Activated naive CD4-positive, alpha-beta T cell treated with Interleukin-2 at 50 U/mL for 16 hours (primary cell): ENCODE measurements around the gene SLC16A4.
"Not testable (repeated sequence)": the region's sequence is repeated elsewhere in the genome, so short reads cannot be mapped to it uniquely, and the experiment has no call there.

Source experiments
- DNase-seq: peaks from one replicate; pipeline ENCODE4 v3.0.0-alpha.2; 2020

The SLC16A4 gene

GRCh38 chr1:110390692-110391245, at the start of gene SLC16A4:
Gene SLC16A4, minus strand, starts transcription at chr1:110391026. Its CDS starts 1,703 bp downstream, at chr1:110389323.
- no peak for DNase-seq

GRCh38 chr1:110439873-110440272, 49.0 kb upstream of the SLC16A4 start:
- not testable (repeated sequence) for DNase-seq

GRCh38 chr1:110438893-110439292, 48.1 kb upstream of the SLC16A4 start:
- no peak for DNase-seq

- not testable (repeated sequence) for DNase-seq
Observed at GRCh38 chr1:110437645-110438299, 46.9 kb upstream of the SLC16A4 start.

GRCh38 chr1:110436635-110437034, 45.8 kb upstream of the SLC16A4 start:
- no peak for DNase-seq

- no peak for DNase-seq
Observed at GRCh38 chr1:110434946-110435345, 44.1 kb upstream of the SLC16A4 start.

- DNase-seq: no peak
Observed at GRCh38 chr1:110433803-110434202, 43.0 kb upstream of the SLC16A4 start.

GRCh38 chr1:110433213-110433612, 42.4 kb upstream of the SLC16A4 start:
- no peak for DNase-seq

- DNase-seq: no peak
Observed at GRCh38 chr1:110430901-110431300, 40.1 kb upstream of the SLC16A4 start.

- no peak for DNase-seq
Observed at GRCh38 chr1:110430366-110430765, 39.5 kb upstream of the SLC16A4 start.

- no peak for DNase-seq
Observed at GRCh38 chr1:110428946-110429345, 38.1 kb upstream of the SLC16A4 start.

- DNase-seq: no peak
Observed at GRCh38 chr1:110426854-110427253, 36.0 kb upstream of the SLC16A4 start.

- no peak for DNase-seq
Observed at GRCh38 chr1:110425612-110426152, 34.9 kb upstream of the SLC16A4 start.

- DNase-seq: no peak
Observed at GRCh38 chr1:110424699-110425611, 34.1 kb upstream of the SLC16A4 start.

GRCh38 chr1:110420874-110421793, 30.3 kb upstream of the SLC16A4 start:
- DNase-seq: peak; percentile 7

GRCh38 chr1:110420023-110420662, 29.3 kb upstream of the SLC16A4 start:
- DNase-seq: no peak

GRCh38 chr1:110418729-110419128, 27.9 kb upstream of the SLC16A4 start:
- no peak for DNase-seq

- not testable (repeated sequence) for DNase-seq
Observed at GRCh38 chr1:110413045-110413444, 22.2 kb upstream of the SLC16A4 start.

- peak; percentile 69 for DNase-seq
Observed at GRCh38 chr1:110412576-110412975, 21.8 kb upstream of the SLC16A4 start.

GRCh38 chr1:110411173-110411735, 20.4 kb upstream of the SLC16A4 start:
- DNase-seq: no peak

- DNase-seq: no peak
Observed at GRCh38 chr1:110409316-110409715, 18.5 kb upstream of the SLC16A4 start.
